Measurements from ENCODE around the gene CCDC34. TPM values are rescaled to one million over a fixed set of nuclear protein-coding genes. Genes with fewer than 3 reads are reported as not detected.

The CCDC34 gene, protein sequence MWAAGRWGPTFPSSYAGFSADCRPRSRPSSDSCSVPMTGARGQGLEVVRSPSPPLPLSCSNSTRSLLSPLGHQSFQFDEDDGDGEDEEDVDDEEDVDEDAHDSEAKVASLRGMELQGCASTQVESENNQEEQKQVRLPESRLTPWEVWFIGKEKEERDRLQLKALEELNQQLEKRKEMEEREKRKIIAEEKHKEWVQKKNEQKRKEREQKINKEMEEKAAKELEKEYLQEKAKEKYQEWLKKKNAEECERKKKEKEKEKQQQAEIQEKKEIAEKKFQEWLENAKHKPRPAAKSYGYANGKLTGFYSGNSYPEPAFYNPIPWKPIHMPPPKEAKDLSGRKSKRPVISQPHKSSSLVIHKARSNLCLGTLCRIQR
- 19.1 TPM for total RNA-seq

DNA sequence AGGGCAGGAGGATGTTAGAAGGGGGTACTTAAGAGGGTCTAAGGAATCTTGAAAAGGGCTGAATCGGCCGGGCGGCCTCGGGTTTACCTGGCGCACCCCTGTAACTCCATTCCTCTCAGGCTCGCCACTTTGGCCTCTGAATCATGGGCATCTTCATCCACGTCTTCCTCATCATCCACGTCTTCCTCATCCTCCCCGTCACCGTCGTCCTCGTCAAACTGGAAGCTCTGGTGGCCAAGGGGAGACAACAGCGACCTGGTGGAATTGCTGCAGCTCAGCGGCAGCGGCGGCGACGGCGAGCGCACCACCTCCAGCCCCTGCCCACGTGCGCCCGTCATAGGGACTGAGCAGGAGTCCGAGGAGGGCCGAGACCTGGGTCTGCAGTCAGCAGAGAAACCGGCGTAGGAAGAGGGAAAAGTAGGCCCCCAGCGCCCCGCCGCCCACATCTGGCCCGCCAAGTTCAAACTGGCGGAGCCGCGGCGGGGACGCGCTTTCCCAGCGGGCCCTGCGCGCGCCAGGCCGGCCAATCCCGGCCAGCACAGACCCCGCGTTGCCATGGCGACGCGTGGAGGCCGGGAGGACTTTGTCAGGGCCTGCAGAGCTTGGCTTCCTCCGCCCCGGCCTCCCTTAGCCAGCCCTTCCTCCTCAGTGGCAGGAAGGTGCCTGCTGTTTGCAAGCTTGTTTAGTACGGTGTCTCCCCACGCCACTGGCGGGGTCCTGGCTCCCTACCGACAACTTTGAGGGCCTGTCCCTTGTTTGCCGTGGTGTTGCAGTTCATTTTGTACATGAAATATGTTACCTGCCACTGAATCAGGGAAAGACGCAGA lies at the start of gene CCDC34:
CCDC34 (minus strand) TSS at position 467 of the 827 bp plus-strand sequence; CDS start at position 446, 21 bp downstream.

Other genes starting within 250 kb of the CCDC34 start
- 350 TPM for gene LGR4, start 109.6 kb upstream of the CCDC34 start, total RNA-seq
- 130 TPM for gene LIN7C, start 143.6 kb upstream of the CCDC34 start, total RNA-seq